ENCODE data around the gene SLC16A10. TPM values are rescaled to one million over a fixed set of nuclear protein-coding genes. Genes with fewer than 3 reads are reported as not detected.

SLC16A10 gene
- total RNA-seq, 5 donors from 2014 or later (not counting 1 experiment from before 2014, with no cell fraction given) = 10.2 to 16.5 (median 14.3) TPM

- no peaks in the 10 kb centered on the region for H3K36me3 Mint-ChIP-seq
- Histone ChIP-seq H3K27me3 (replicated peaks in 1 of 2; ENCODE audit: control insufficient read depth in 2 of 2, extremely low read depth in 1 of 2, insufficient read depth in 2 of 2, low read length in 1 of 2) (peaks cover 0 to 2% of the 10 kb centered on the region in 2 experiments), H3K9me3 (no peaks in the 10 kb centered on the region), H3K4me3 (ENCODE audit: control insufficient read depth in 1 of 2, extremely low read depth in 1 of 2, low read length in 1 of 2) (no peak overlapping the region), H3K4me1 (ENCODE audit: control insufficient read depth in 1 of 2, extremely low read depth in 1 of 2, insufficient read depth in 2 of 2, low read length in 2 of 2) (no peaks in the 10 kb centered on the region), H3K36me3 (ENCODE audit: control insufficient read depth in 2 of 2, extremely low read depth in 1 of 2, insufficient read depth in 1 of 2, low read length in 1 of 2) (no peaks in the 10 kb centered on the region), H3K27ac (ENCODE audit: low read length) (no peak overlapping the region)
- CTCF ChIA-PET = interaction anchor here in 1 of 2 donors (1.0 kb wide), 1 partner anchor 181 kb away, joined by 5 read pairs; no protein-coding TSS in a partner anchor
- H3K27me3 Mint-ChIP-seq = peaks cover 0 to 1% of the 10 kb centered on the region in 2 donors
- no peaks in the 10 kb centered on the region for H3K4me1 Mint-ChIP-seq
- ATAC-seq (replicated peaks in 1 of 4) = no peak
- POLR2A ChIA-PET = interaction anchor here in 1 of 2 donors (0.6 kb wide), 1 partner anchor 462 kb away, joined by 12 read pairs; no protein-coding TSS in a partner anchor
- DNase-seq = no peak
- no peak overlapping the region for H3K4me3 Mint-ChIP-seq
- H3K27ac Mint-ChIP-seq = no peak overlapping the region
- peaks cover 0 to 11% (median 0%) of the 10 kb centered on the region in 3 donors for H3K9me3 Mint-ChIP-seq
- no CpG with 5 or more reads among the region's 2 CpGs for WGBS (ENCODE audit: insufficient coverage)
Observed at GRCh38 chr6:111237852-111238251, 150.5 kb downstream of the SLC16A10 start.

GRCh38 chr6:111238464-111239119, 151.3 kb downstream of the SLC16A10 start:
- DNase-seq (no peak), ATAC-seq (replicated peaks in 1 of 4) (no peak)
- Mint-ChIP-seq H3K27me3 (peaks cover 0 to 4% of the 10 kb centered on the region in 2 donors), H3K27ac (no peak overlapping the region), H3K9me3 (peaks cover 0 to 6% (median 0%) of the 10 kb centered on the region in 3 donors), H3K36me3 (no peaks in the 10 kb centered on the region), H3K4me3 (no peak overlapping the region), H3K4me1 (no peaks in the 10 kb centered on the region)
- 43% methylated on average over 1 of the region's 4 CpGs for WGBS (ENCODE audit: insufficient coverage)
- H3K9me3 ChIP-seq = no peaks in the 10 kb centered on the region
- H3K4me3 ChIP-seq (ENCODE audit: control insufficient read depth in 1 of 2, extremely low read depth in 1 of 2, low read length in 1 of 2) = no peak overlapping the region
- no peak overlapping the region for H3K27ac ChIP-seq (ENCODE audit: low read length)
- H3K4me1 ChIP-seq (ENCODE audit: control insufficient read depth in 1 of 2, extremely low read depth in 1 of 2, insufficient read depth in 2 of 2, low read length in 2 of 2) = no peaks in the 10 kb centered on the region
- peaks cover 0 to 2% of the 10 kb centered on the region in 2 experiments for H3K27me3 ChIP-seq (replicated peaks in 1 of 2; ENCODE audit: control insufficient read depth in 2 of 2, extremely low read depth in 1 of 2, insufficient read depth in 2 of 2, low read length in 1 of 2)
- no peaks in the 10 kb centered on the region for H3K36me3 ChIP-seq (ENCODE audit: control insufficient read depth in 2 of 2, extremely low read depth in 1 of 2, insufficient read depth in 1 of 2, low read length in 1 of 2)
- ChIA-PET CTCF (interaction anchor here in 1 of 2 donors (1.0 kb wide), 1 partner anchor 181 kb away, joined by 5 read pairs; no protein-coding TSS in a partner anchor), POLR2A (no interaction called here)

GRCh38 chr6:111239461-111239860, 152.2 kb downstream of the SLC16A10 start:
- ChIA-PET CTCF (no interaction called here), POLR2A (no interaction called here)
- no peaks in the 10 kb centered on the region for H3K36me3 Mint-ChIP-seq
- no peaks in the 10 kb centered on the region for H3K27me3 ChIP-seq (replicated peaks in 1 of 2; ENCODE audit: control insufficient read depth in 2 of 2, extremely low read depth in 1 of 2, insufficient read depth in 2 of 2, low read length in 1 of 2)
- peaks cover 0 to 3% of the 10 kb centered on the region in 2 donors for H3K27me3 Mint-ChIP-seq
- H3K36me3 ChIP-seq (ENCODE audit: control insufficient read depth in 2 of 2, extremely low read depth in 1 of 2, insufficient read depth in 1 of 2, low read length in 1 of 2) = no peaks in the 10 kb centered on the region
- no CpG with 5 or more reads among the region's 4 CpGs for WGBS (ENCODE audit: insufficient coverage)
- no peaks in the 10 kb centered on the region for H3K4me1 Mint-ChIP-seq
- ATAC-seq (replicated peaks in 1 of 4) (no peak), DNase-seq (no peak)
- no peak overlapping the region for H3K4me3 ChIP-seq (ENCODE audit: control insufficient read depth in 1 of 2, extremely low read depth in 1 of 2, low read length in 1 of 2)
- H3K4me3 Mint-ChIP-seq = no peak overlapping the region
- no peaks in the 10 kb centered on the region for H3K4me1 ChIP-seq (ENCODE audit: control insufficient read depth in 1 of 2, extremely low read depth in 1 of 2, insufficient read depth in 2 of 2, low read length in 2 of 2)
- no peaks in the 10 kb centered on the region for H3K9me3 ChIP-seq
- no peak overlapping the region for H3K27ac ChIP-seq (ENCODE audit: low read length)
- no peak overlapping the region for H3K27ac Mint-ChIP-seq
- H3K9me3 Mint-ChIP-seq = peaks cover 0 to 5% (median 0%) of the 10 kb centered on the region in 3 donors

- Histone ChIP-seq H3K4me1 (ENCODE audit: control insufficient read depth in 1 of 2, extremely low read depth in 1 of 2, insufficient read depth in 2 of 2, low read length in 2 of 2) (no peaks in the 10 kb centered on the region), H3K27me3 (replicated peaks in 1 of 2; ENCODE audit: control insufficient read depth in 2 of 2, extremely low read depth in 1 of 2, insufficient read depth in 2 of 2, low read length in 1 of 2) (no peaks in the 10 kb centered on the region), H3K4me3 (ENCODE audit: control insufficient read depth in 1 of 2, extremely low read depth in 1 of 2, low read length in 1 of 2) (no peak overlapping the region), H3K36me3 (ENCODE audit: control insufficient read depth in 2 of 2, extremely low read depth in 1 of 2, insufficient read depth in 1 of 2, low read length in 1 of 2) (no peaks in the 10 kb centered on the region), H3K9me3 (no peaks in the 10 kb centered on the region), H3K27ac (ENCODE audit: low read length) (no peak overlapping the region)
- ATAC-seq (replicated peaks in 1 of 4) (no peak), DNase-seq (no peak)
- CTCF ChIA-PET = no interaction called here
- no peaks in the 10 kb centered on the region for H3K9me3 Mint-ChIP-seq
- POLR2A ChIA-PET = interaction anchor here in 1 of 2 donors (0.6 kb wide), 1 partner anchor 604 kb away, joined by 3 read pairs; no protein-coding TSS in a partner anchor
- 100% methylated on average over 3 of the region's 5 CpGs for WGBS (ENCODE audit: insufficient coverage)
- H3K4me1 Mint-ChIP-seq = no peaks in the 10 kb centered on the region
- no peak overlapping the region for H3K27ac Mint-ChIP-seq
- no peaks in the 10 kb centered on the region for H3K36me3 Mint-ChIP-seq
- H3K27me3 Mint-ChIP-seq = peaks cover 0 to 3% of the 10 kb centered on the region in 2 donors
- no peak overlapping the region for H3K4me3 Mint-ChIP-seq
Observed at GRCh38 chr6:111242452-111242851, 155.1 kb downstream of the SLC16A10 start.

GRCh38 chr6:111243095-111243494, 155.8 kb downstream of the SLC16A10 start:
- Histone ChIP-seq H3K4me1 (ENCODE audit: control insufficient read depth in 1 of 2, extremely low read depth in 1 of 2, insufficient read depth in 2 of 2, low read length in 2 of 2) (no peaks in the 10 kb centered on the region), H3K36me3 (ENCODE audit: control insufficient read depth in 2 of 2, extremely low read depth in 1 of 2, insufficient read depth in 1 of 2, low read length in 1 of 2) (no peaks in the 10 kb centered on the region), H3K9me3 (no peaks in the 10 kb centered on the region), H3K27me3 (replicated peaks in 1 of 2; ENCODE audit: control insufficient read depth in 2 of 2, extremely low read depth in 1 of 2, insufficient read depth in 2 of 2, low read length in 1 of 2) (no peaks in the 10 kb centered on the region), H3K4me3 (ENCODE audit: control insufficient read depth in 1 of 2, extremely low read depth in 1 of 2, low read length in 1 of 2) (no peak overlapping the region), H3K27ac (ENCODE audit: low read length) (no peak overlapping the region)
- no peak overlapping the region for H3K27ac Mint-ChIP-seq
- ChIA-PET CTCF (no interaction called here), POLR2A (interaction anchor here in 1 of 2 donors (0.6 kb wide), 1 partner anchor 604 kb away, joined by 3 read pairs; no protein-coding TSS in a partner anchor)
- peaks cover 0 to 3% of the 10 kb centered on the region in 2 donors for H3K27me3 Mint-ChIP-seq
- ATAC-seq (replicated peaks in 1 of 4) (no peak), DNase-seq (no peak)
- WGBS (ENCODE audit: insufficient coverage) = 67% methylated on average over 2 of the region's 4 CpGs
- no peaks in the 10 kb centered on the region for H3K9me3 Mint-ChIP-seq
- H3K4me3 Mint-ChIP-seq = no peak overlapping the region
- H3K4me1 Mint-ChIP-seq = no peaks in the 10 kb centered on the region
- no peaks in the 10 kb centered on the region for H3K36me3 Mint-ChIP-seq

- Histone ChIP-seq H3K9me3 (no peaks in the 10 kb centered on the region), H3K27ac (ENCODE audit: low read length) (no peak overlapping the region), H3K4me1 (ENCODE audit: control insufficient read depth in 1 of 2, extremely low read depth in 1 of 2, insufficient read depth in 2 of 2, low read length in 2 of 2) (no peaks in the 10 kb centered on the region), H3K36me3 (ENCODE audit: control insufficient read depth in 2 of 2, extremely low read depth in 1 of 2, insufficient read depth in 1 of 2, low read length in 1 of 2) (no peaks in the 10 kb centered on the region), H3K27me3 (replicated peaks in 1 of 2; ENCODE audit: control insufficient read depth in 2 of 2, extremely low read depth in 1 of 2, insufficient read depth in 2 of 2, low read length in 1 of 2) (no peaks in the 10 kb centered on the region), H3K4me3 (ENCODE audit: control insufficient read depth in 1 of 2, extremely low read depth in 1 of 2, low read length in 1 of 2) (no peak overlapping the region)
- H3K27me3 Mint-ChIP-seq = peaks cover 0 to 9% of the 10 kb centered on the region in 2 donors
- H3K4me3 Mint-ChIP-seq = no peak overlapping the region
- DNase-seq = no peak
- H3K4me1 Mint-ChIP-seq = no peaks in the 10 kb centered on the region
- POLR2A ChIA-PET = no interaction called here
- no peaks in the 10 kb centered on the region for H3K36me3 Mint-ChIP-seq
- ATAC-seq (replicated peaks in 1 of 4) = no peak
- CTCF ChIA-PET = no interaction called here
- H3K27ac Mint-ChIP-seq = no peak overlapping the region
- no peaks in the 10 kb centered on the region for H3K9me3 Mint-ChIP-seq
Observed at GRCh38 chr6:111248789-111249188, 161.5 kb downstream of the SLC16A10 start.

Measured in T-cell (primary cell).